ENCODE measurements around the gene CTPS2.

- TF ChIP-seq EP300 (IDR thresholded peaks at IDR 0.05) (no peak), POLR2AphosphoS5 (IDR thresholded peaks at IDR 0.05) (no peak), POLR2A (IDR thresholded peaks at IDR 0.05) (no peak)
- TF ChIP-seq, protein P1, sequence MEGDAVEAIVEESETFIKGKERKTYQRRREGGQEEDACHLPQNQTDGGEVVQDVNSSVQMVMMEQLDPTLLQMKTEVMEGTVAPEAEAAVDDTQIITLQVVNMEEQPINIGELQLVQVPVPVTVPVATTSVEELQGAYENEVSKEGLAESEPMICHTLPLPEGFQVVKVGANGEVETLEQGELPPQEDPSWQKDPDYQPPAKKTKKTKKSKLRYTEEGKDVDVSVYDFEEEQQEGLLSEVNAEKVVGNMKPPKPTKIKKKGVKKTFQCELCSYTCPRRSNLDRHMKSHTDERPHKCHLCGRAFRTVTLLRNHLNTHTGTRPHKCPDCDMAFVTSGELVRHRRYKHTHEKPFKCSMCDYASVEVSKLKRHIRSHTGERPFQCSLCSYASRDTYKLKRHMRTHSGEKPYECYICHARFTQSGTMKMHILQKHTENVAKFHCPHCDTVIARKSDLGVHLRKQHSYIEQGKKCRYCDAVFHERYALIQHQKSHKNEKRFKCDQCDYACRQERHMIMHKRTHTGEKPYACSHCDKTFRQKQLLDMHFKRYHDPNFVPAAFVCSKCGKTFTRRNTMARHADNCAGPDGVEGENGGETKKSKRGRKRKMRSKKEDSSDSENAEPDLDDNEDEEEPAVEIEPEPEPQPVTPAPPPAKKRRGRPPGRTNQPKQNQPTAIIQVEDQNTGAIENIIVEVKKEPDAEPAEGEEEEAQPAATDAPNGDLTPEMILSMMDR (IDR thresholded peaks at IDR 0.05) = no peak
Measured at GRCh38 chrX:16577483-16578029, 134.9 kb downstream of the CTPS2 start.

All from upper lobe of left lung (tissue), 4 donors.